ENCODE results near the gene MS4A10. TPM values are rescaled to one million over a fixed set of nuclear protein-coding genes. Genes with fewer than 3 reads are reported as not detected.

The MS4A10 gene
- total RNA-seq, 1 donor from 2014 or later, result not detected

DNA sequence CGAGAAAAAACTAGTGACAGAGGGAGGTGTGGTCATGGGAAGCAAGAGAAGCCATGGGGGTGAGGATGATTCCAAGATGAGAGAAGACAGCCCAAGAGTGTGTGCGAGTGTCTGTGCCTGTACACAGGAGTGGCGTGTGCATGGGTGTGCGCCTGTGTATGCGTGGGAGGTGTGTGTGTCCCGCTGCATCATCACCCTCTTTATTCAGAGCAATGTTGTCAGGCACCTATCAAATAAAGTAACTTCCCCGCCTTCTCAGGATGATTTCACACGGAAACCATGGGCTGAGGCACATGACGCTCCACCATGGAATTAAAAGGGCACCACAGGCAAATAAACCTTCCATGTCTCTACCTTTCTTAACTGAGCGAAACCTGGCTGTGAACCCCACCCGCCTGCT lies 24.6 kb downstream of the MS4A10 start:
- no peak overlapping the region for H3K4me3 ChIP-seq (ENCODE audit: low read depth, low read length)
- DNase-seq (ENCODE audit: low read depth), result no peak
- TF ChIP-seq, protein P1, sequence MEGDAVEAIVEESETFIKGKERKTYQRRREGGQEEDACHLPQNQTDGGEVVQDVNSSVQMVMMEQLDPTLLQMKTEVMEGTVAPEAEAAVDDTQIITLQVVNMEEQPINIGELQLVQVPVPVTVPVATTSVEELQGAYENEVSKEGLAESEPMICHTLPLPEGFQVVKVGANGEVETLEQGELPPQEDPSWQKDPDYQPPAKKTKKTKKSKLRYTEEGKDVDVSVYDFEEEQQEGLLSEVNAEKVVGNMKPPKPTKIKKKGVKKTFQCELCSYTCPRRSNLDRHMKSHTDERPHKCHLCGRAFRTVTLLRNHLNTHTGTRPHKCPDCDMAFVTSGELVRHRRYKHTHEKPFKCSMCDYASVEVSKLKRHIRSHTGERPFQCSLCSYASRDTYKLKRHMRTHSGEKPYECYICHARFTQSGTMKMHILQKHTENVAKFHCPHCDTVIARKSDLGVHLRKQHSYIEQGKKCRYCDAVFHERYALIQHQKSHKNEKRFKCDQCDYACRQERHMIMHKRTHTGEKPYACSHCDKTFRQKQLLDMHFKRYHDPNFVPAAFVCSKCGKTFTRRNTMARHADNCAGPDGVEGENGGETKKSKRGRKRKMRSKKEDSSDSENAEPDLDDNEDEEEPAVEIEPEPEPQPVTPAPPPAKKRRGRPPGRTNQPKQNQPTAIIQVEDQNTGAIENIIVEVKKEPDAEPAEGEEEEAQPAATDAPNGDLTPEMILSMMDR (conservative IDR thresholded peaks at IDR 0.05; ENCODE audit: low read depth, low read length), result no peak

DNA sequence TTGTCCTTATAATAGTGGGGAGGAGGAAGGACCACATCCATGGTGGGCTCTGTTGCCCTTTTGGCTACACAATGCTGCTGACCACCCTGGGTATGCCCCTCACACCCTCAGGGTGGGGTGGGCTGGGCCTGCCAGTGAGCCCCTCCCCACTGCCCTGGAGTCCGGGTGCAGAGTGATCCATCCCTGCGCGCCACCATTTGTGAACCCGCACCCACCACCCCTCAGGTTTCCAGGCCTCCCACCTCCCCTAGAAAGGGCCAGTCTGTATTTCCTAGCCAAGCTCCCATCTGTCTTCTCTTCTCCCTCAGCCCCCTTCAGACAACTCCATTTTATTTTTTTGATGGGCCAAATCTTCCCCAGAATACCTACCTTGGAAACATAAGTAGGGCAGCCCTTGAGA lies 25.0 kb downstream of the MS4A10 start:
- TF ChIP-seq, protein P1 (conservative IDR thresholded peaks at IDR 0.05; ENCODE audit: low read depth, low read length), result no peak
- no peak overlapping the region for H3K4me3 ChIP-seq (ENCODE audit: low read depth, low read length)
- no peak for DNase-seq (ENCODE audit: low read depth)

- no peak for DNase-seq (ENCODE audit: low read depth)
- H3K4me3 ChIP-seq (ENCODE audit: low read depth, low read length), result no peak overlapping the region
- TF ChIP-seq, protein P1 (conservative IDR thresholded peaks at IDR 0.05; ENCODE audit: low read depth, low read length), result no peak
These were observed 25.4 kb downstream of the MS4A10 start for GRCh38 chr11:60810569-60810968.

DNA sequence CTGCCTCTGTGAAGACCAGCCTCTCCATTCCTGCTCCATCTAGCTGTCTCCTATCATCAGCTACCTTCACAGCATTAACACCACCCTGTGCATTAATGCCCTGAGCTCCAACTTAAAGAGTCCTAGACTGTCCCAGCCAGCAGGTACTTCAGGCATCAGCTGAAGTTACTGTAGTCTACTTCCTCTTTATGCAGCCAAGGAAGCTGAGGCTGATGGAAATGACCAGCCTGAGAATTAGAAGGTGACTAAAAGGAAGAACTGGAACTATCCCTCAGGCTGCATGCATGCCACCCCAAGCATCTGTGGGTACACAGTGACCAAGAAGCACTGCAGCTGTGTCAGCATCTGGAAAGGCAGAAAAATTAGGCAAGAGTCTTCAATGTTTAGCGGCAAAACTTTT lies 28.2 kb downstream of the MS4A10 start:
- TF ChIP-seq, protein P1 (conservative IDR thresholded peaks at IDR 0.05; ENCODE audit: low read depth, low read length), result no peak
- no peak overlapping the region for H3K4me3 ChIP-seq (ENCODE audit: low read depth, low read length)
- DNase-seq (ENCODE audit: low read depth), result no peak

- no peak for DNase-seq (ENCODE audit: low read depth)
- TF ChIP-seq, protein P1 (conservative IDR thresholded peaks at IDR 0.05; ENCODE audit: low read depth, low read length), result no peak
- H3K4me3 ChIP-seq (ENCODE audit: low read depth, low read length), result no peak overlapping the region
These were observed 29.0 kb downstream of the MS4A10 start for GRCh38 chr11:60814112-60814511.

GRCh38 chr11:60816590-60817157 lies 31.5 kb downstream of the MS4A10 start:
- H3K4me3 ChIP-seq (ENCODE audit: low read depth, low read length), result no peak overlapping the region
- TF ChIP-seq, protein P1 (conservative IDR thresholded peaks at IDR 0.05; ENCODE audit: low read depth, low read length), result no peak
- no peak for DNase-seq (ENCODE audit: low read depth)

DNA sequence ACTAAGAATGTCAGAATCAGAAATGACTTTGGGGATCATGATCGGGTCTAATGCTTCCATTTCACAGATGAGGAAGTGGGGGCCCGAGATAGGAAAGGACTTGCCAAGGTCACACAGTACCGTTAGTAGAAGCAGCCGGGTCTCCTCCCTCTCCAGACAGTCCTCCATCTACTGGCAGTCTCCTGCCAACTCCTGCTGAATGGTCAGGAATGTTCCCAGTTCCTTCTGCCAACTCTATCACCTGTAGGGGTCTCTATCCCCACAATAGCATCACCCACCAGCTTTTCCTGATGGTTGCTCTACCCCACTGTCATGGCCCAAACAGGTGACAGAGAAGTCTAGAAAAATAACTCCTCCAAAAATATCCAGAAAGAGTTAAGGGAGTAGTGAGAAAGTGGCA lies 32.9 kb downstream of the MS4A10 start:
- no peak for DNase-seq (ENCODE audit: low read depth)
- TF ChIP-seq, protein P1 (conservative IDR thresholded peaks at IDR 0.05; ENCODE audit: low read depth, low read length), result no peak
- H3K4me3 ChIP-seq (ENCODE audit: low read depth, low read length), result no peak overlapping the region

Data from epithelial cell of proximal tubule (primary cell).